ENCODE results near the gene ADGRG6.

DNA sequence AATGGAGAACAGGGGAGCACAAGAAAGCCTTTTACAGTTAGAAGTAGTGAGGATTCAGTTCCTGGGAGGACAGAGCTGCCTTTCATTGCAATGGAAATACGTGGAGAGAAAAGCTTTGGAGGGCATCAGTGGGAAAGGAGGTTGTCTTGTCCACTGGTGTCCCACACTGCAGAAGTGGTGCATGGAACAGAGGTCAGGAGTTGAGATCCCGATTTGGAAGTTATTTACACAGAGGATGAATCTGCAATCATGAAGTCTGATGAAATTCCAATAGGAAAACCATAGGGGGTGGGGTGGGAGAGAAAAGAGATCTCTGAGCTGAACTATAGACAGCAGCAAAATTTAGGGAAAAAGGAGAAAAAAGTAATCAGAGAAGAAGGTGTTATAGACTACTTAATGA is 33.6 kb downstream of the ADGRG6 start:
- TF ChIP-seq CTCF (conservative IDR thresholded peaks at IDR 0.05 in 1 of 2, IDR thresholded peaks at IDR 0.05 in 1 of 2; ENCODE audit: low read depth in 1 of 2, low read length in 2 of 2) (no peak), EZH2 (IDR thresholded peaks at IDR 0.05; ENCODE audit: low read length, missing control alignments) (no peak)
